ENCODE measurements around the gene CLK2.
"Not testable (repeated sequence)": the region's sequence is repeated elsewhere in the genome, so short reads cannot be mapped to it uniquely, and the experiment has no call there.

GRCh38 chr1:155233502-155233901 is 39.8 kb downstream of the CLK2 start:
- not testable (repeated sequence) for TF ChIP-seq CTCF (conservative IDR thresholded peaks at IDR 0.05 in 1 of 2, IDR thresholded peaks at IDR 0.05 in 1 of 2; ENCODE audit: extremely low read depth in 1 of 2, insufficient read depth in 1 of 2, low read depth in 1 of 2, low read length in 2 of 2); EZH2 (IDR thresholded peaks at IDR 0.05; ENCODE audit: borderline replicate concordance, low read length)

Measured in mammary epithelial cell (primary cell).